Spleen (tissue), 7 donors: ENCODE measurements around the gene ERVK3-1.

Experiments used
- CTCF ChIP-seq, 11 experiments: fragments of 200-600 bp in 7 of 11; fragments of 450-650 bp in 4 of 11; sonication (generic) in 4 of 11; IDR thresholded peaks in 8 of 11; conservative IDR thresholded peaks in 3 of 11; 1 replicate in 7 of 11; 2 replicates in 4 of 11; pipeline versions ENCODE4 v1.4.0 to v1.8.0; 2016 to 2021; ENCODE audit warnings: antibody characterized with exemption in 11 of 11, inconsistent platforms in 4 of 11, mild to moderate bottlenecking in 1 of 11
- POLR2A ChIP-seq, 3 donors: fragments of 450-650 bp; IDR thresholded peaks; one replicate each; pipeline ENCODE4 v1.5.1; 2017; ENCODE audit warnings: antibody characterized with exemption in 3 of 3, mild to moderate bottlenecking in 1 of 3
- POLR2AphosphoS5 ChIP-seq, 3 donors: sonication (generic); formaldehyde crosslinking; IDR thresholded peaks; one replicate each; pipeline ENCODE4 v1.5.1; 2017; ENCODE audit warnings: antibody characterized with exemption in 3 of 3
- donor health status: DM: no; HTN: no; CAD: no; lungs with moderate emphysema.
- donor health status: DM: no; HTN: no; CAD: no.
- donor health status: DM: no; HTN: no; CAD: no.

GRCh38 chr19:58307736-58308135 is 2.6 kb downstream of the ERVK3-1 start:
- TF ChIP-seq CTCF (IDR thresholded peaks at IDR 0.05 in 8 of 11, conservative IDR thresholded peaks at IDR 0.05 in 3 of 11), result no peak
- no peak for TF ChIP-seq POLR2A (IDR thresholded peaks at IDR 0.05)
- no peak for TF ChIP-seq POLR2AphosphoS5 (IDR thresholded peaks at IDR 0.05)
